Measurements from ENCODE around the gene SOX4. TPM values are rescaled to one million over a fixed set of nuclear protein-coding genes. Genes with fewer than 3 reads are reported as not detected.

Gene SOX4
- total RNA-seq, 1 experiment from 2014 or later = 46.8 TPM

DNA sequence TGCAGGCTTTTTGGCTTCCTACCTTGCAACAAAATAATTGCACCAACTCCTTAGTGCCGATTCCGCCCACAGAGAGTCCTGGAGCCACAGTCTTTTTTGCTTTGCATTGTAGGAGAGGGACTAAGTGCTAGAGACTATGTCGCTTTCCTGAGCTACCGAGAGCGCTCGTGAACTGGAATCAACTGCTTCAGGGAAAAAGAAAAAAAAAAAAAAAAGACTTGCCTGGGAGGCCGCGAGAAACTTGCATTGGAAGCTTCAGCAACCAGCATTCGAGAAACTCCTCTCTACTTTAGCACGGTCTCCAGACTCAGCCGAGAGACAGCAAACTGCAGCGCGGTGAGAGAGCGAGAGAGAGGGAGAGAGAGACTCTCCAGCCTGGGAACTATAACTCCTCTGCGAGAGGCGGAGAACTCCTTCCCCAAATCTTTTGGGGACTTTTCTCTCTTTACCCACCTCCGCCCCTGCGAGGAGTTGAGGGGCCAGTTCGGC, 420 bp downstream of the SOX4 start:
- DNase-seq (ENCODE audit: low spot score) = no peak

DNA sequence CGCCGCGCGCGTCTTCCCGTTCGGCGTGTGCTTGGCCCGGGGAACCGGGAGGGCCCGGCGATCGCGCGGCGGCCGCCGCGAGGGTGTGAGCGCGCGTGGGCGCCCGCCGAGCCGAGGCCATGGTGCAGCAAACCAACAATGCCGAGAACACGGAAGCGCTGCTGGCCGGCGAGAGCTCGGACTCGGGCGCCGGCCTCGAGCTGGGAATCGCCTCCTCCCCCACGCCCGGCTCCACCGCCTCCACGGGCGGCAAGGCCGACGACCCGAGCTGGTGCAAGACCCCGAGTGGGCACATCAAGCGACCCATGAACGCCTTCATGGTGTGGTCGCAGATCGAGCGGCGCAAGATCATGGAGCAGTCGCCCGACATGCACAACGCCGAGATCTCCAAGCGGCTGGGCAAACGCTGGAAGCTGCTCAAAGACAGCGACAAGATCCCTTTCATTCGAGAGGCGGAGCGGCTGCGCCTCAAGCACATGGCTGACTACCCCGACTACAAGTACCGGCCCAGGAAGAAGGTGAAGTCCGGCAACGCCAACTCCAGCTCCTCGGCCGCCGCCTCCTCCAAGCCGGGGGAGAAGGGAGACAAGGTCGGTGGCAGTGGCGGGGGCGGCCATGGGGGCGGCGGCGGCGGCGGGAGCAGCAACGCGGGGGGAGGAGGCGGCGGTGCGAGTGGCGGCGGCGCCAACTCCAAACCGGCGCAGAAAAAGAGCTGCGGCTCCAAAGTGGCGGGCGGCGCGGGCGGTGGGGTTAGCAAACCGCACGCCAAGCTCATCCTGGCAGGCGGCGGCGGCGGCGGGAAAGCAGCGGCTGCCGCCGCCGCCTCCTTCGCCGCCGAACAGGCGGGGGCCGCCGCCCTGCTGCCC, 1.1 kb downstream of the SOX4 start:
- peak; percentile 67 for DNase-seq (ENCODE audit: low spot score)

DNA sequence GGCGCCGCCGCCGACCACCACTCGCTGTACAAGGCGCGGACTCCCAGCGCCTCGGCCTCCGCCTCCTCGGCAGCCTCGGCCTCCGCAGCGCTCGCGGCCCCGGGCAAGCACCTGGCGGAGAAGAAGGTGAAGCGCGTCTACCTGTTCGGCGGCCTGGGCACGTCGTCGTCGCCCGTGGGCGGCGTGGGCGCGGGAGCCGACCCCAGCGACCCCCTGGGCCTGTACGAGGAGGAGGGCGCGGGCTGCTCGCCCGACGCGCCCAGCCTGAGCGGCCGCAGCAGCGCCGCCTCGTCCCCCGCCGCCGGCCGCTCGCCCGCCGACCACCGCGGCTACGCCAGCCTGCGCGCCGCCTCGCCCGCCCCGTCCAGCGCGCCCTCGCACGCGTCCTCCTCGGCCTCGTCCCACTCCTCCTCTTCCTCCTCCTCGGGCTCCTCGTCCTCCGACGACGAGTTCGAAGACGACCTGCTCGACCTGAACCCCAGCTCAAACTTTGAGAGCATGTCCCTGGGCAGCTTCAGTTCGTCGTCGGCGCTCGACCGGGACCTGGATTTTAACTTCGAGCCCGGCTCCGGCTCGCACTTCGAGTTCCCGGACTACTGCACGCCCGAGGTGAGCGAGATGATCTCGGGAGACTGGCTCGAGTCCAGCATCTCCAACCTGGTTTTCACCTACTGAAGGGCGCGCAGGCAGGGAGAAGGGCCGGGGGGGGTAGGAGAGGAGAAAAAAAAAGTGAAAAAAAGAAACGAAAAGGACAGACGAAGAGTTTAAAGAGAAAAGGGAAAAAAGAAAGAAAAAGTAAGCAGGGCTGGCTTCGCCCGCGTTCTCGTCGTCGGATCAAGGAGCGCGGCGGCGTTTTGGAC, 2.0 kb downstream of the SOX4 start:
- peak; percentile 49 for DNase-seq (ENCODE audit: low spot score)

DNA sequence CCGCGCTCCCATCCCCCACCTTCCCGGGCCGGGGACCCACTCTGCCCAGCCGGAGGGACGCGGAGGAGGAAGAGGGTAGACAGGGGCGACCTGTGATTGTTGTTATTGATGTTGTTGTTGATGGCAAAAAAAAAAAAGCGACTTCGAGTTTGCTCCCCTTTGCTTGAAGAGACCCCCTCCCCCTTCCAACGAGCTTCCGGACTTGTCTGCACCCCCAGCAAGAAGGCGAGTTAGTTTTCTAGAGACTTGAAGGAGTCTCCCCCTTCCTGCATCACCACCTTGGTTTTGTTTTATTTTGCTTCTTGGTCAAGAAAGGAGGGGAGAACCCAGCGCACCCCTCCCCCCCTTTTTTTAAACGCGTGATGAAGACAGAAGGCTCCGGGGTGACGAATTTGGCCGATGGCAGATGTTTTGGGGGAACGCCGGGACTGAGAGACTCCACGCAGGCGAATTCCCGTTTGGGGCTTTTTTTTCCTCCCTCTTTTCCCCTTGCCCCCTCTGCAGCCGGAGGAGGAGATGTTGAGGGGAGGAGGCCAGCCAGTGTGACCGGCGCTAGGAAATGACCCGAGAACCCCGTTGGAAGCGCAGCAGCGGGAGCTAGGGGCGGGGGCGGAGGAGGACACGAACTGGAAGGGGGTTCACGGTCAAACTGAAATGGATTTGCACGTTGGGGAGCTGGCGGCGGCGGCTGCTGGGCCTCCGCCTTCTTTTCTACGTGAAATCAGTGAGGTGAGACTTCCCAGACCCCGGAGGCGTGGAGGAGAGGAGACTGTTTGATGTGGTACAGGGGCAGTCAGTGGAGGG, 2.8 kb downstream of the SOX4 start:
- DNase-seq (ENCODE audit: low spot score) = peak; percentile 44

DNA sequence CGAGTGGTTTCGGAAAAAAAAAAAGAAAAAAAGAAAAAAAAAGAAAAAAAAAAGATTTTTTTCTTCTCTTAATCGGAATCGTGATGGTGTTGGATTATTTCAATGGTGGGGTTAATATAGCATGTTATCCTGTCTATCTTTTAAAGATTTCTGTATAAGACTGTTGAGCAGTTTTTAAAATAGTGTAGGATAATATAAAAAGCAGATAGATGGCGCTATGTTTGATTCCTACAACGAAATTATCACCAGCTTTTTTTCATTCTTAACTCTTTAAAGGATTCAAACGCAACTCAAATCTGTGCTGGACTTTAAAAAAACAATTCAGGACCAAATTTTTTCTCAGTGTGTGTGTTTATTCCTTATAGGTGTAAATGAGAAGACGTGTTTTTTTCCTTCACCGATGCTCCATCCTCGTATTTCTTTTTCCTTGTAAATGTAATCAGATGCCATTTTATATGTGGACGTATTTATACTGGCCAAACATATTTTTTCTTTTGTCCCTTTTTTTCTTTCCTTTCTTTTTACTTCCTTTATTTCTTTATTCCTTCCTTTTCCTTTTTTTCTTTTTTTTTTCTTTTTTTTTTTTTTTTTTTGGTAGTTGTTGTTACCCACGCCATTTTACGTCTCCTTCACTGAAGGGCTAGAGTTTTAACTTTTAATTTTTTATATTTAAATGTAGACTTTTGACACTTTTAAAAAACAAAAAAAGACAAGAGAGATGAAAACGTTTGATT, 3.6 kb downstream of the SOX4 start:
- DNase-seq (ENCODE audit: low spot score) = peak; percentile 76

DNA sequence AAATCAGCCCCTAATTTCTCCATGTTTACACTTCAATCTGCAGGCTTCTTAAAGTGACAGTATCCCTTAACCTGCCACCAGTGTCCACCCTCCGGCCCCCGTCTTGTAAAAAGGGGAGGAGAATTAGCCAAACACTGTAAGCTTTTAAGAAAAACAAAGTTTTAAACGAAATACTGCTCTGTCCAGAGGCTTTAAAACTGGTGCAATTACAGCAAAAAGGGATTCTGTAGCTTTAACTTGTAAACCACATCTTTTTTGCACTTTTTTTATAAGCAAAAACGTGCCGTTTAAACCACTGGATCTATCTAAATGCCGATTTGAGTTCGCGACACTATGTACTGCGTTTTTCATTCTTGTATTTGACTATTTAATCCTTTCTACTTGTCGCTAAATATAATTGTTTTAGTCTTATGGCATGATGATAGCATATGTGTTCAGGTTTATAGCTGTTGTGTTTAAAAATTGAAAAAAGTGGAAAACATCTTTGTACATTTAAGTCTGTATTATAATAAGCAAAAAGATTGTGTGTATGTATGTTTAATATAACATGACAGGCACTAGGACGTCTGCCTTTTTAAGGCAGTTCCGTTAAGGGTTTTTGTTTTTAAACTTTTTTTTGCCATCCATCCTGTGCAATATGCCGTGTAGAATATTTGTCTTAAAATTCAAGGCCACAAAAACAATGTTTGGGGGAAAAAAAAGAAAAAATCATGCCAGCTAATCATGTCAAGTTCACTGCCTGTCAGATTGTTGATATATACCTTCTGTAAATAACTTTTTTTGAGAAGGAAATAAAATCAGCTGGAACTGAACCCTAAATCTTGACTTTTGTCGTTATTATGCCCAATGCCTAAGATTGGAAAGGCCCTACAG, 4.5 kb downstream of the SOX4 start:
- DNase-seq (ENCODE audit: low spot score) = peak; percentile 31

DNA sequence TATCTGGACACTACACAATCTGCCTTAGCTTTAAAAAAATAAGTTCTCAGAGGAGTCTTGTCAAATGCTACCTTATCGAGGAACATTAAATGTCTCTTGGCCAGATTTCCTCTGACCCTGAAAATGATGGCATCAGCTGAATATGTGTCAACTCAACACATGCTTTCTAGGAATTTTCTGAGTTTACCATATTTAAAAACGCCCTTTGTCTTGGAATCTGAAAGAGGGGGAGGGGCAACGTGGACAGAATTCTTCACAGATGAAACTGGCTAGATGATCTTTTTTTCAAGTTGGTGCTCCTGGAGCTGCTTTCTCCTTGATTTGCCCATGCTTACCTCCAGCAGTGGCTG, 5.1 kb downstream of the SOX4 start:
- no peak for DNase-seq (ENCODE audit: low spot score)

DNA sequence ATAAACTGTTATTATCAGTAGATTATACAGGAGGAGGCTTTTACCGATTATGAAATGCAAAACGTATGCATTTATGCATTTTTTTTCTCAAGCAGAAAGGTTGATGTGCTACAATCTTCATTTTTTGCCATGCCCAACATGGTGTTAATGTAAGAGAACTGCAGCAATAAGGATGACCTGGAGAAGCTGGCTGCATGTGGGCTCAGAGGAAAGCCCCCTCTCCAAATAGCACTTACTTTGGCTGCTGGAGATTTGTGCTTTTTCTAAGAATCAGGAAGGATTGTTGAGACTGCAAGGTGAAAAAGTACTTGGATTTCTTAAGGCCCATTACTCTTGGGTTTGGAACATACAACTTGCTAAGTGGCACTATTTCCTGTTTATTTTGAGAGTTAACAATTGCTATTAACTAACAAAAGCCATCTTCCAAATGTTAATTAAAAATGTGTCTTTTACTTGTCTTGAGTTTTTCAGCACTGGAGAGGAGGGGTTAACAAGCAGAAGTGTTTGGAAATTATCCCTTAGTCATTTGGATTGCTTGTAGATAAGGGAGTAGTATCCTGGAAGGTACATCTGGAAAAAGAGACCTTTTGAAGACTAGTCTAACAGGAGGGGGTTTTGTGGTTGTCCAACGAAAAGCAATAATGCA, 5.6 kb downstream of the SOX4 start:
- DNase-seq (ENCODE audit: low spot score) = no peak

DNA sequence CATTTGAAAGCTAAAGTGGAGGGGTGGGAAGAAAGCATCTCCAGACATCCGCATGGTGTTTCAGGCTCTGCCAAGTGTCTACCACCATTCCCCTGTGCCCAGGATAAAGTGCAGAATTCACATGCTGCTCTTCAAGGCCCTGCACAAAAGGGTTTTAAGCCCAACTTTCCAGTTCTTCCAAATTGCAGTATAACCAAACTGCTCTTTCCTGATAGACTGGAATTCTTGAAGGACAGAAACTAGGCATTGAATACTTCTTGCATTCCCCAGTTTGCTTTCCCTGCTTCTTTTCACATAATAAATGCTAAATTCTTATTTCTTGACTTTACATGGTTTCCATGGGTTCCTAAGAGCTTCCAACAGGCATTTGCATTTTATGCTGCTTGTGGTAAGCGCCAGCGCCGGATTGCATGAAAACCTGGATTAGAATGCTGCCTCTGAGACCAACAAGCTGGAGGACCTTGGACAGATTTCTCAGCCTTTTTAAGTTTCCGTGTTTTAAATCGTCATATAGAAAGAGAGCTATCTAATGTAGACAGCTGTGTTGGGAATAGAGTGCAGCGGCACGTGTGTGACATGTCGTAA, 7.9 kb downstream of the SOX4 start:
- DNase-seq (ENCODE audit: low spot score) = no peak

DNA sequence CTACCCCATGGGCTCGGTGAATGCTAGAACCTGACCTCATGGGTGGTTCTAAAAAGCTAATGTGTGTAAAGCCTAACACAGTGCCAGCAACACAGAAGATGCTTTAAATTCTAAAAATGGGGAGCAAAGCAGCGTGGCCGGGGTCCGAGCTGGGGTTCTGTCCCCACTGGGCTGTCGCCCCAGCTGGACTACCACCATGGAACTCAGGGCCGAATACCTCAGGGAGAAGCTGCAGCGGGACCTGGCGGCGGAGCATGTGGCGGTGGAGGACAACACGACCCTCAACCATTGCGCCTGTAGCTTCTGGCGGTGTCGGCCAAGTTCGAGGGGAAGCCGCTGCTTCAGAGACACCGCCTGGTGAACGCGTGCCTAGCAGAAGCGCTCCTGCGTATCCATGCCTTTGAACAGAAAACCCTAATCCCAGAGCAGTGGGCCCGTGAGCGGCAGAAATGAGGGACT, 8.4 kb downstream of the SOX4 start:
- DNase-seq (ENCODE audit: low spot score) = no peak

DNA sequence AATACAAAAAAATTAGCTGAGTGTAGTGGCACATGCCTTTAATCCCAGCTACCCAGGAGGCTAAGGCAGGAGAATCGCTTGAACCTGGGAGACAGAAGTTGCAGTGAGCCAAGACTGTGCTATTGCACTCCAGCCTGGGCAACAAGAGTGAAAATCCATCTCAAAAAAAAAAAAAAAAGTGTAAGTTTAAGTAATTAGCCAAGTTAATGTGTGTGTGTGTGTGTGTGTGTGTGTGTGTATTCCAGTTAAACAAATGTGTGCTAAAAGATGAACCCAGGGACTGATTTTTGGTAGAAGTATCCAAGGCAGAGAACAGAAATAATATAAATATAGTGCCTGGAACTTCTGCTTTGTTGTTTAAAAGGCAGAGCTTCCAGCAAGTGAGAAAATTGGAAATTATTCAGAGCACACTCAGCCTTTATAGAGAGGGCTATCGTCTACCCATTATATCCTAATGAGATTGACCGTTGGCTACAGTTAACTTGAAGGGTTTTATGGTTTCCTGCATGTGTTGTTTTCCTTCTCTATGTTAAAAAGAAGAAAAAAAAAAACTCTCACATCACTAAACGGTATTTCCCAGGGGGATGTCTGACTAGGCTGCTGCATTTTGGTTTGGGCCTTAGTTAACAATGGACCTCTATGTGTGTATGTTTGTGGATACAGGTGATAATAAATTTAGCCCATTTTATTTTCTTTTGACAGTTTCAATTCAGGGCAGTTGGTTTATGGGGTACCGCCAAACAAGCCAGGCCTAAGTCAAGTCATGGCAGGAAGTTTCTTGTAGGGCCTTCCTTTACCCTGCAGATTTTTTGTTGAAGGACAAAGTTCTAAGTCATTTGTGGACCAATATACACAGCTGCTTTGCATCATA, 9.8 kb downstream of the SOX4 start:
- no peak for DNase-seq (ENCODE audit: low spot score)

DNA sequence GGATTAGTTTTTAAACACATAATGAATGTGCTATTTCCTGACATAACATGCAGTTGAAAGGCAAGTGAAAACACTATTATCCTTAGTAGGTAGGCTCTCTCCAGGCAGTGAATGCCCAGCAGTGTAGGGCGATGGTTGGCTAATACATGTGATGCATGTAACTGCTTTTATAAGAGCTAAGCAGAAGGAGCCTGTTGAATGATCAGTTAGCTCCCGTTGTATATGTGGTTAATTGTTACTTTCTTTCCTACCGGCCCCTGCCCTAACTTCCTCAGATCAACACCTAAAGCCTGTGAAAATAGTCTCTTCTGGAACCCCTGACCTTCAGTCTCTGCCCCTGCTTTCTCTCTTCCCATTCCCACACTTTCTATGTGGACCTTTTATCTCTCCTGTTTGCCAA, 10.5 kb downstream of the SOX4 start:
- no peak for DNase-seq (ENCODE audit: low spot score)

DNA sequence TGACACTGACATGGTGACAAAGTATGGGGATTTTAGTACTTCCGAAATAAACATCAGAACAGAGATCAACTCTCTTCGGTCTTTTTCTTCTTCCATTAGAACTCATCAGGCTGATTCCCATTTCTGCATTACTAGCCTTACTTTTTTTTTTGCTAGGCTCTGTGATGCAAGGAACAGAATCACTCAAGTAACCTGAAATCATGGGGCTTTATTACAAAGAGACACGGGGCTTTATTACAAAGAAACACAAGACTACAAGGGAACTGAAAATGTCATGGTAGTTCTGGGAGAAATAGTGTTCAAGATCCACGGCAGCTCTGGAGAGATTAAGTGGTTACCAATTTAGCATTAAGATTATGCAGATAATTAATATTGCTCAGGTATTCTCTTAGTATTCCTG, 11.6 kb downstream of the SOX4 start:
- no peak for DNase-seq (ENCODE audit: low spot score)

DNA sequence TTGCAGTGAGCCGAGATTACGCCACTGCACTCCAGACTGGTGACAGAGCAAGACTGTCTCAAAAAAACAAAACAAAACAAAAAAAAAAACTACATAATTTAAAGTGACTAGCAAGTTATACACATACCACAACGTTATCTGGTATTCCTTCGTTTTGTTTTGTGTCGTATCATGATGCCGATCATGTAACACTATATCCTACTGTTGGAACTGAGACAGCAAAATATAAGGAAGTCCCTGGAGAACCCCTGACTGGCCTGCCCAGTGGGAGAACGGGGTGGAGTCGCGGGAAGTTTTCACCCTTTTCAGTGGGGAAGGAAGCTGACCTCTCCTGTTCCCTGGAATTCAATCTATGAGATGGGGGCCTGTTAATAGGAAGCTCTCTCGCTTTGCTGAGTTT, 15.1 kb downstream of the SOX4 start:
- DNase-seq (ENCODE audit: low spot score) = no peak

DNA sequence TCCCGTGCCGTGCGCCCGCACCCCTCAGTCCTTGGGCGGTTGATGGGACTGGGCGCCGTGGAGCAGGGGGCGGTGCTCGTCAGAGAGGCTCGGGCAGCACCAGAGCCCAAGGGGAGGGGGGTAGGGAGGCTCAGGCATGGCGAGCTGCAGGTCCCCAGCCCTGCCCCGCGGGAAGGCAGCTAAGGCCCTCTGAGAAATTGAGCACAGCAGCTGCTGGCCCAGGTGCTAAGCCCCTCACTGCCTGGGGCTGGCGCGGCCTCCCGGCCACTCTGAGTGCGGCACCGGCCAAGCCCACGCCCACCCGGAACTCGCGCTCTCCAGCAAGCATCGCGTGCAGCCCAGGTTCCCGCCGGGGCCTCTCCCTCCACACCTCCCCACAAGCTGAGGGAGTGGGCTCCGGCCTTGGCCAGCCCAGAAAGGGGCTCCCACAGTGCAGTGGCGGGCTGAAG, 16.4 kb downstream of the SOX4 start:
- no peak for DNase-seq (ENCODE audit: low spot score)

DNA sequence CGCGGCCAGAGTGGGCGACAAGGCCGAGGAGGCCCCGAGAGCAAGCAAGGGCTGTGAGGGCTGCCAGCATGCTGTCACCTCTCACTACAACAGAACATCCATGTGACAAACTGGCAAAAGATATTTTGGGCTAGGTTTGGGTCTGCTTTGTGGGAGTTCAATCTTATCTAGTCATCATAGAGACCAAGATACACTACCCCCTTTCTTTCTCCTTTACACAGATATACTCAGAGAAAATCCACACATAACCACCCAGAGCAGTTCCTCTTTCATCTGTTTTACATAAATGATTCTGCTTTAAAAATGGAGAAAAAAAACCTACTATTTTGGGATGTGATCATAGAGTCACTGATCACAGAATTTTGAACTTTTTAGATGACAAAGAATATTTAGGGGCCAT, 16.8 kb downstream of the SOX4 start:
- DNase-seq (ENCODE audit: low spot score) = no peak

DNA sequence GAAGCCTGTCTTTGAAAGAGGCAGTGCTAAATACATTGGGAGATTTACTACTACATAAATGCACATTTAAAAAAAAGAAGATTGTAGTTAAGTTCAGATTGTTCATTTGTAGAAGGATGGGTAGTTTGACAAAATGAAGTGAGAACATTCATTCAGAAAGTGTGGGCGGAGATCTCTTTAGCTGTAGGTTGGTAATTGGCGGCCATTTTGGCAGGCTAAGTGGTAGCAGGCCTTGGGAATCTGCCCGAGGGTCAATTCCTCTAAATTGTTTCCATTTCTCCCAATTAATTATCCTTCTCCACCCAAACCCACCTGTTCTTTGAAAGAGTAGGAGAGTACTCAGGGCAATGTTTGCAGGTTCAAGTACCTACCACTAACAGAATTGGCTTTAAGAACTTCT, 17.9 kb downstream of the SOX4 start:
- no peak for DNase-seq (ENCODE audit: low spot score)

Data from HT-29 (cell line).